NCI-H446 treated with DMSO at 0.1 percent for 48 hours (cell line): ENCODE results near the gene RABEPK.
"Not testable (repeated sequence)": the region's sequence is repeated elsewhere in the genome, so short reads cannot be mapped to it uniquely, and the experiment has no call there.

Experiments used
- DNase-seq: peaks from one replicate; lab custom pipeline; 2025; lab: John Stamatoyannopoulos, UW

The RABEPK gene

DNA sequence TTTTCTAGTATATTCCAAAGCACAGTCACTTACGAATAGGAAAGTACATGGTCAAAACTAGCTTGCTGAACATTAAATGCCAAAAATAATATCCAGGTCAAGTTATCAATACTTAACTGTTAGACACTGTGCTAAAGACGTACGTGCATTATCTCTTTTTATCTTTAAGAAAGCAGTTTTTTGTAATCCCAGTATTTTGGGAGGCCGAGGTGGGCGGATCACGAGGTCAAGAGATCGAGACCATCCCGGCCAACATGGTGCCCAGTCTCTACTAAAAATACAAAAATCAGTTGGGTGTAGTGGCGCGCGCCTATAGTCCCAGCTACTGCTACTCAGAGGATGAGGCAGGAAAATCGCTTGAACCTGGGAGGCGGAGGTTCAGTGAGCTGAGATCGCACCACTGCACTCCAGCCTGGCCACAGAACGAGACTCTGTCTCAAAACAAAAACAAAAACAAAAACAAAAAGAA is 43.5 kb downstream of the RABEPK start:
- no peak for DNase-seq

DNA sequence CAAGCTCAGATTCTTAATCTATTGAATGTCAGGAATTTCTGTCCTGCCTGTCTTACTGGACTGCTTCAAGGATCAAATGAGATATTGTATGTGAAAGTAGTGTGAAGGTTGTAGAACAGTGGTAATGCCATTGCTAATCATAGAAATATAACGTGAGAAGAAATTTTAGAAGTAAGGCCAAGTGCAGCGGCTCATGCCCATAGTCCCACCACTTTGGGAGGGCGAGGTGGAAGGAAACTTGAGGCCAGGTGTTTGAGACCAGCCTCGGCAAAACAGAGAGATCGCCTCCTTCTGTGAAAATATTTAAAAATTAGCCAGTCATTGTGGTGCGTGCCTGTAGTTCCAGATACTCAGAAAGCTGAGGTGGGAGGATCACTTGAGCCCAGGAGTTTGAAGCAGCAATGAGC is 45.9 kb downstream of the RABEPK start:
- DNase-seq = no peak

DNA sequence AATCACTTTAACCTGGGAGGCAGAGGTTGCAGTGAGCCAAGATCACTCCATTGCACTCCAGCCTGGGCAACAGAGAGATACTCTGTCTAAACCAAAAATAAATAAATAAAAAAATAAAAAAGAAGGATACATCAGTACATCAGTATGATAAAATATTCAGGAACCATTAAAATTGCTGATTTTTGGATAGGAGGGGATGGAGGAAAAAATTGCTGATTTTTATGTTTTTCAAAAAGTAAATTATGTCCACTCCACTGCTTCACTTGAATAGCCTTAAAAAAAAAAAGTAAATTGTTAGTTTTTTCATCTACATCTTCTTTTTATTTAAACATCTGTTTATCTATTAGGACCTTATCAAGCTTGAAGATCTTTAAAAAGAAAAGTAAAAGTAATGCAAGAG is 53.9 kb downstream of the RABEPK start:
- no peak for DNase-seq

DNA sequence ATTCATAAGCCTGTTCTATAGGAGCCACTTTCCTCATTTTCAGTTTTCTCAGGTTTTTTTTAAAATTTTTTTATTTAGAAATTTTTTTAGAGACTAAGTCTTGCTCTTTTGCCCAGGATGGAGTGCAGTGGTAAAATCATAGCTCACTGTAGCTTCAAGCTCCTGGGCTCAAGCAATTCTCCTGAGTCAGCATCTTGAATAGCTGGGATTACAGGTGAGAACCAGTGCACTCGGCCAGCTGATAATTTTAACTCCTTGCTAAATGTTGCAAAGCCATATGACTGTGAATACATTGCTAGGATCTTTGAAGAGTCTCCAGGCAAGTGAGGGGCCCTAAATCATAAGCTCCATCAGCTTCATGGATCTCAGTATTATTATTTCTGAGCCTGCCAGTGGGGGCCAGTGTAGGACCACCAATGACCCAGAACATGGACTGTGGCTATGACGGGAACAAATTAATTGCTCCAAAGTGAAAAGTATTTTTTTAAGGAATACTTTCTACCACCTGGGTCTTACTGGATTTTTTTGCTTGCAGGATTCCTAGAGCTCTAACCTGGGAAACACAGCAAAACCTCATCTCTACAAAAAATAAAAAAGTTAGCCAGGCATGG is 55.5 kb downstream of the RABEPK start:
- DNase-seq = no peak

DNA sequence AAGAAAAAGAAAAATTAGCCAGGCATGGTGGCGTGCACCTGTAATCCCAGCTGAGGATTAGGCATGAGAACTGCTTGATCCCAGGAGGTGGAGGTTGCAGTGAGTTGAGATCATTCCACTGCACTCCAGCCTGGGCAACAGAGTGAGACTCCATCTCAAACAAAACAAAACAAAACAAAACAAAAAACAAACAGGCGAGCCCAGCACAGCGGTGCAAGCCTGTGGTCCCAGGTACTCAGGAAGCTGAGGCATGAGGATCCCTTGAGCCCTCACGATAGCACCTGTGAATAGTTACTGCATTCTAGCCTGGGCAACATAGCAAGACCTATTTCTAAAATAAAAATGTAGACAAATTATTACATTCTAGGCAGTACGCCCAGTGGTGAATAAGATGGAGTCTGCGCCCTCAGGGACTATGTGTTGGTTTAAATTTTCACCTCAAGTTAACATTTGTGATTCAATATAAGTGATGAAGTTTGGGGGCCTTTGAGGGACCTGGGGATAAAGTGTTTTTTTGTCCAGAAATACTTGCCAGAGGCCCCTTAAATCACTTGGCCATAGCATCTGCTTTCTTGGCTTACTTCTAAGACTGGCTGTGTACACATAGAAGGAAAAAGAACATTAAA is 57.9 kb downstream of the RABEPK start:
- no peak for DNase-seq

DNA sequence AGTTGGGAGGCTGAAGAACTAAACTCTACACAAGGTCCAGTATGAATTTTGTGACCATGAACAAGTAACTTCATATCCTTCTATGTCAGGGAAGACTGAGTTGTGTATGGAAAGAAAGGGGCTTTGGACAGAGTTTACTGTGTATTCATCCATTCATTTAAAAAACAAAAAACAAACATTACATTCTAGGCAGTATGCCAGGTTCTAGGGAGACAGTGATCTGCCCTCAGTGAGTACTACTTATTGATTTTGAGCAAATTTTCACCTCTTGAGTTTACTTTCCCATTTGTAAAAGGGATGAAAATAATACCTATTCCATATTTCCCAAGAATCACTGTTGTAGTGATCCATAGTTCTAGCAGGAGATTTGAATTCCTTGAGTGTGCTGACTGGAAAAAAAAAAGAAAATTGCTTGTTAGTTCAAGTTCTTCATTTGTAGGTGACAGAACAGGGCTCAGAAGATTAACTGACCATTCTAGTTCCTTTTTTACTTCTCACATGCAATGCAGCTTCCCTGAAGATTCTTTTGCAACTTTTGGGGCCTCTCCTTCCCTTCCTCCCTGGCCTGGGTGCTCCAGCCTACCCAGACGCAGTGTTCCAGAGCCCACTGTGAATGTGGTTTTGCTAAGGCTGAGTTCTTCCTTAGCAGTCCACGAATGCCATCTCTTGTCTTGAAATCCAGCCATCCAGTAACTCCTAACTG is 58.6 kb downstream of the RABEPK start:
- no peak for DNase-seq

DNA sequence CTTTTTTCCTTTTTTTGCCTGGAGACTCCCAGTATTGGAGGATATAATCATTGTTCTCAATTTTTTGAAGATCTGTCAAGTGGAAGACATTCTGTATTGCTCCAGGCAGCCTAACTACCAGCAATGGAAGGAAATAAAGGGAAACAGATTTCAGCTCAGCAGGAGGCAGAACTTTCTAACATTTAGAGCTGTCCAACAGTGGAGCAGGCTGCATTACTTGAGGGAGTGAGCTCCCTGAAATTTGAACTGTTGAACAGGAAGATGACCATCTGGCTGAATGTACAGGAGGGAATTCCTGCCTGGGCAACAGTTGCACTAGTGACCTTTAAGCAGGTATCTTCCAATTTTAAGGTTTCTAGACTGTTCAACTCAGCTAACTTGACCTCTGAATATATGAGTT is 60.2 kb downstream of the RABEPK start:
- peak; percentile 10 for DNase-seq

DNA sequence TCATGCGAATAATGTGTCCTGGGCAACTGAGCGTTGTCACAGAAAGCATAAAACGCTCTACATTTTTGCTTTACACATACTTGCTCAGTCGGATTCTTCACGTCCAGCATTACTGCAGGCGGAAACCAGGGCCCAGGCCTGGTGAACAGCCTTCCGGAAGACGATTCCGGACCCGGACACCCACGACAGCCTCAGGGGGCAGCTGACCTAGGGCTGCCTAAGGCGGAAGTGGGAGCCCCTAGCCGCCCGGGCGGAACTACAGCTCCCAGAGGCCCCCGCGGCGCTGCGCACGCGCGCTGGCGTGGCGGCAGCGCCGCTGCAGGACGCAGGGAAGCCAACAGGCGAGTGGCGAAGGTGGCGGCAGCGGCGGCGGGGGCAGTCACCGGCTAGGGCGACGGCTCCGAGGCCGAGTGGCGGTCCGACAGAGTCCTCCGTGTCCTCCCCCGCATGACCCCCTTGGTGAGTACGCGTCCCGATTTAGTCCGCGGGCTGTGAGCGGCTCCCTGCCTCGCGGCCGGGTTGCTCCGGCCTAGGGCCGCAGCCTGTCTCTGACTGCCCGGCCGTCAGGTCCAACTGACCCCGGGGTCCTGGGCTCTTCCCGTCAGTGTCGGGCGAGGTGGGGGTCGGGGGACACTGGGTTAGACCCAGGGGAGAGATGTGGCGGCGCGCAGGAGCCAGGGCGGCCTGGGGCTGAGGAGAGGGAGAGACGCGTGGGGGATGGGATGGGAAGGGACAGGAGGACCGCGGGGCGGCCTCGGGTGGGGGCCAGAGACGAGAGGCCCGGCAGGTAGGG is 61.4 kb downstream of the RABEPK start, which contains the start of gene GAPVD1:
GAPVD1 (plus strand) TSS at position 326 of the 793 bp plus-strand sequence. CDS start 37,096 bp downstream, outside the sequence.
- peak; percentile 66 for DNase-seq

DNA sequence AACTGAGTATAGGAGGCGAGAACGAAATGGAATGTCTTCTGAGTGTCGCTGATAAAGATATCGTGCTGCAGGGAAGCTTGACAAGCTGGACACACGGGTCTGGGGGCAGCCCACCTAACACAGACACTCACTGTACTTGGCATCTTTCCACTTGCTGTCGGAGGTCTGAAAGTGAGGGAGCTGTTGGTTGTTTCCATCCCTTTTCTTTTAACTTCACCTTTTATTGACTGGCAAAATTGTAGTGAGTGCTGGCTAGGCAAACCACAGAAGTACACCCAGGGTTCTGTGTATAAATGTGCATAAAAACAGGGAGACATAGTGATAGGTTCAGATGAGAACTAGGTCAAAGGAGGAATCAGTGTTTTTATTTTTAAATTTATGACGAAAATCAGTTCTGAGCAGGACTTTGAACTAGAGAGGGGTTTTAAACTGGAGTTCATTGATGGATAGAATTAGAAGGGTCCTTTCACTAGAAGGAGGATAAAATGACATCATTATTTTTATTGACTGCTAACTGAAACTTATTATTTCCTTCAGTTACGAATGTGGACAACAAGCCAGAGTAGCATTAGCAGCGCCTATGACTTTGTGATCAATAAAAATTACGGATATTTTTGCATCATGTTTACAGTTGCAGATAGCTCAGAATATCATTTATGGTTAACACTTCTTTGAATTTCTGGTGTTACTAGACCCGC is 62.1 kb downstream of the RABEPK start:
- no peak for DNase-seq

DNA sequence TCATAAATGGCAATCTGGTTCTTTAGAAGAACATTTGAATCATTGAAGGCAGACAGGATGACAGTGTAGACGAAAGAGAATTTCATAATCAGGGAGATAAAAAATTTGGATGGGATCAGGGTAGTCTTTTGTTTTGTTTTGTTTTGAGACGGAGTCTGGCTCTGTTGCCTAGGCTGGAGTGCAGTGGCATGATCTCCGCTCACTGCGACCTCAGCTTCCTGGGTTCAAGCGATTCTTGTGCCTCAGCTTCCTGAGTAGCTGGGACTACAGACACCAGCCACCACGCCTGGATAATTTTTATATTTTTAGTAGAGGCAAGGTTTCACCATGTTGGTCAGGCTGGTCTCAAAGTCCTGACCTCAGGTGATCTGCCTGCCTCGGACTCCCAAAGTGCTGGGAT is 63.7 kb downstream of the RABEPK start:
- DNase-seq = not testable (repeated sequence)

DNA sequence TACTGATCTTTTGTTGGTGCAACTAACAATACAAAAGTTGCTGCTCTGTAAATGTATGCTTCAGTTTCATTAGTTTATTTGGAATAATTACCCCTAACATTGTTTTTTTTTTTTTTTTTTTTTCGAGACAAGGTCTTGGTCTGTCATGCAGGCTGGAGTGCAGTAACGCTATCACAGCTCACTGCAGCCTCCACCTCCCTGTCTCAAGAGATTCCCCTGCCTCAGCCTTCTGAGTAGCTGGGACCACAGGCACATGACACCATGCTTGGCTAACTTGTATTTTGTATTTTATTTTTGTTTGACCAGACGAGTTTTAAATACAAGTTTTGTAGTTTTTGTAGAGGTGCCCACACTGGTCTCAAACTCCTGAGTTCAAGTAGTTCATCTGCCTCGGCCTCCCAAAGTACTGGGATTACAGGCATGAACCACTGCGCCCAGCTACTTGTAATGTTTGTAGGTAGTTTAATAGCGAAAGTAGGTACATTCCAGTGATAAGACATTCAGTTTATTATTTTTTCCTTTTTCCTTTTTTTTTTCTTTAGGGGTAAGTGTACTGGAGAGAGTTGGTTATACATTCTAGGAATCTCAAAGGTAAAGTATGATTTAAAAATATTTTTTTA is 68.2 kb downstream of the RABEPK start:
- no peak for DNase-seq

DNA sequence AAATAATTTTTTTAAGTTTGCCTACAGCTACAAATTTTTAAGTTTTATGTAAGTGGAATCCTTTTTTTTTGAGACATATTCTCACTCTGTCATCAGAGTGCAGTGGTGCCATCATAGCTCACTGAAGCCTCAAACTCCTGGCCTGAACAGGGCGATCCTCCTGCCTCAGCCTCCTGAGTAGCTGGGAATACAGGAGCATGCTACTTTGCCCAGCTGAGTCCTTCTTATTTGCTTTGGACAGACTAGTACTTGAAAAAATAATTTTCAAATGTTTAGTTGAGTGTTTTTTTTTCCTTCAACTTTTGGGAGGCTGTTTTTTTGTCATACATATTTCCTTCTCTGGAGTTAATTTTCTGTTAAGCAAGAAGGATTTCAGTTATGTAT is 68.7 kb downstream of the RABEPK start:
- no peak for DNase-seq

DNA sequence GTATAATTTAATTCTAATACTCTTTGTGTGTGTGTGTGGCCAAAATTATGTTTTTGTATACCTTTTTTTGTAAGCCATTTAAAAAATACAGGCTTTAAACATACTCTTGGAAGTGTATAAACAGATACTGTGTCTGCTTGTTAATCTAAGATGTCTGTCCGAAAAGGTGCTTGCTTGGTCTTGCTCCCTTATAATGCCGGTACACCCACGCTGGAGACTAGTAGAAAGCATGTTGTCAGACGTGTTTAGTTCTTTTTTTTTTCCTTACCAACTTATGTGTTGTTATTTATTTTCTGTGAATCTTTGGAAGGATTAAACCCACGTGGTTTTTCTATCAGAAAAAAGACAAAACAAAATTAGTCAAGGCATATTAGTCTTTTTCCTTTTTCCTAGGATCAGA is 70.7 kb downstream of the RABEPK start:
- DNase-seq = no peak

DNA sequence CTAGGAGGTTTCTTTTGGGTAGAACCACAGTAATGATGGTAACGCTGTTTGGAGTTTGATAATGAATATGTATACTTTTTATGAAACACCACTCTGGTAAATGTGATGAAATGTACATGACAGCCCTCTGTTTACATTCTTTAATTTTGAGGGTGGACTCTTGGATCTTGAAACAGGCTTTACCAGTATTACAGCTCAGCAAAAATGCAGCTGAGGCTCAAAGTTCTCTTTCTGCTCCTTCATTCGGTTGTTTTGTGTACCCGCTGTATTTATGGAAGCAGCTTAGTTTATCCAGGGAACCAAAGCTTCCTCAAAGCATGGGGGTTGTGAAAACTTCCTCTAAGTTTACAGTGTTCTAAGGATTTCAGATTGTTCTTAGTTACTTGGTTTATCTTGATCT is 72.4 kb downstream of the RABEPK start:
- DNase-seq = no peak

DNA sequence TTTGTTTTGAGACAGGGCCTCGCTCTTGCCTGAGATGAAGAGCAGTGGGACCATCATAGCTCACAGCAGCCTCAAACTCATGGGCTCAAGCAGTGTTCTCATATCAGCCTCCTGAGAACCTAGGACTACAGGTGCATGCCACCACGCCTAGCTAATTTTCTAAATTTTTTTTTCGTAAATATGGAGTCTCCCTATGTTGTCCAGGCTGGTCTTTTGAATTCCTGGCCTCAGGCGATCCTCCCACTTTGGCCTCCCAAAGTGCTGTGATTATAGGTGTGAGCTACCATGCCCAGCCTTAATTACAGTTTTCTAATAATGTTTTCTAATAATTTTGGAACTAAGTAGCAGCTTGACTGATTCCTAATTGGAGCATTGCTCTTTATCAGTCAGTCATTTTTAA is 76.4 kb downstream of the RABEPK start:
- no peak for DNase-seq

DNA sequence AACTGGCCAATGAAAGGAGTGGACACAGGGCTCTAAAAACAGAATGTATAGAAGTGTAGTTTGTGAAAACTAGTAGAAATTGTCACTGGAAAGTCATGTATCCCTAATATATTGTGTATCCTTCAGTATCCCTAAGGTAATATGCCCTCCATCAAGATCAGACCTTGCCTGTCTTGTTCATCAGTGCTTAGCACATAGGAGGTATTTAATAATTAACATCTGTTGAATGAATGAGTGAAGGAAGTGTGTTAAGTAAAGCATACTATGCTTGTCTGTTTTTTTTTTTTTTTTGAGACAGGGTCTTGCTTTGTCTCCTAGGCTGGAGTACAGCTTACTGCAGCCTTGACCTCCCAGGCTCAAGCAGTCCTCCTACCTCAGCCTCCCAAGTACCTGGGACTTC is 77.1 kb downstream of the RABEPK start:
- DNase-seq = no peak

DNA sequence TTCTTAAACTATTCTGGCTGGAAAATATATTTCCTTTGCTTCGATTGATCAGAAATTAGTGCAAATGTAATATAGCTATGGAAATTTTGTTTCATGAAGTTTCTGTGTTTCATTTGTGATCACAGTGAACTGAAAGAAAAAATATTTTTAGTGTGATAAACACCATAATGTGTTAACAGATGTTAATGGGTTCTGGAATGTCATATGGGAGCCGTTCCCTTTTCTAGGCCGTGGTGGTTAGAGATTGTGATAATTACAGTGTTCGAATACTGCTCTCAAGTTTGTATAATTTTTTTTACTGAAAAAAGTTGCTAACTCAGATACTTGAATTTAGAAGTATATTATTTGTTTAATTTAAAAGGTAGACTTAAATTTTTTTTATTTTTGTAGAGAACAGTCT is 80.6 kb downstream of the RABEPK start:
- DNase-seq = no peak
